WTC11 (cell line): ENCODE results near the gene TRAPPC11.

ENCODE experiments used
- TF ChIP-seq, protein P1 (sequence below): fragments of 200-600 bp; IDR thresholded peaks from 2 replicates; pipeline ENCODE4 v1.8.0; 2022; ENCODE audit warnings: antibody characterized with exemption
- TF ChIP-seq, protein P2 (sequence below): sonication (generic); formaldehyde crosslinking; IDR thresholded peaks from 2 replicates; pipeline ENCODE4 v1.8.1; 2023; ENCODE audit warnings: mild to moderate bottlenecking, missing genetic modification reagents
- TF ChIP-seq, protein P3 (sequence below): sonication (generic); formaldehyde crosslinking; IDR thresholded peaks from 2 replicates; pipeline ENCODE4 v1.8.0; 2022; ENCODE audit warnings: mild to moderate bottlenecking, missing genetic modification reagents

DNA sequence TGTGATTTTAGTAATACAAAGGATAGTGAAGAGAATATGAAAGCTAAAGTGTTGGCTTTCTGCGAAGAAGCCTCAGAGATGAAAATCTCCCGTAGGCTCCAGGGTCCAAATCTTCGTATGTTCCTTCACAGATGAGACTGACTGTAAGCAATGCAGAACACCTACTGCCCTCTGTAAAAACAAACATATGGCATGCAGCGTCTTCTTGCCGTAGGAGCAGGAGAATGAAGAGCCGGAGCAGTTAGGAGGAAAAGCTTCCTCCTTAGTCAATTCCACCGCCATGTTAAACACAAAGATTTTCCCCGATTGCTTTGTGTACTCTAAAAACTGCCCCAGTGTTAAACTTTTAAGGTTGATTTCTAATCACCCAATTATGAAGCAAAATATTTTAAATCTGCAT lies 22.6 kb upstream of the TRAPPC11 start:
- TF ChIP-seq, protein P1, sequence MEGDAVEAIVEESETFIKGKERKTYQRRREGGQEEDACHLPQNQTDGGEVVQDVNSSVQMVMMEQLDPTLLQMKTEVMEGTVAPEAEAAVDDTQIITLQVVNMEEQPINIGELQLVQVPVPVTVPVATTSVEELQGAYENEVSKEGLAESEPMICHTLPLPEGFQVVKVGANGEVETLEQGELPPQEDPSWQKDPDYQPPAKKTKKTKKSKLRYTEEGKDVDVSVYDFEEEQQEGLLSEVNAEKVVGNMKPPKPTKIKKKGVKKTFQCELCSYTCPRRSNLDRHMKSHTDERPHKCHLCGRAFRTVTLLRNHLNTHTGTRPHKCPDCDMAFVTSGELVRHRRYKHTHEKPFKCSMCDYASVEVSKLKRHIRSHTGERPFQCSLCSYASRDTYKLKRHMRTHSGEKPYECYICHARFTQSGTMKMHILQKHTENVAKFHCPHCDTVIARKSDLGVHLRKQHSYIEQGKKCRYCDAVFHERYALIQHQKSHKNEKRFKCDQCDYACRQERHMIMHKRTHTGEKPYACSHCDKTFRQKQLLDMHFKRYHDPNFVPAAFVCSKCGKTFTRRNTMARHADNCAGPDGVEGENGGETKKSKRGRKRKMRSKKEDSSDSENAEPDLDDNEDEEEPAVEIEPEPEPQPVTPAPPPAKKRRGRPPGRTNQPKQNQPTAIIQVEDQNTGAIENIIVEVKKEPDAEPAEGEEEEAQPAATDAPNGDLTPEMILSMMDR: no peak
- TF ChIP-seq, protein P2, sequence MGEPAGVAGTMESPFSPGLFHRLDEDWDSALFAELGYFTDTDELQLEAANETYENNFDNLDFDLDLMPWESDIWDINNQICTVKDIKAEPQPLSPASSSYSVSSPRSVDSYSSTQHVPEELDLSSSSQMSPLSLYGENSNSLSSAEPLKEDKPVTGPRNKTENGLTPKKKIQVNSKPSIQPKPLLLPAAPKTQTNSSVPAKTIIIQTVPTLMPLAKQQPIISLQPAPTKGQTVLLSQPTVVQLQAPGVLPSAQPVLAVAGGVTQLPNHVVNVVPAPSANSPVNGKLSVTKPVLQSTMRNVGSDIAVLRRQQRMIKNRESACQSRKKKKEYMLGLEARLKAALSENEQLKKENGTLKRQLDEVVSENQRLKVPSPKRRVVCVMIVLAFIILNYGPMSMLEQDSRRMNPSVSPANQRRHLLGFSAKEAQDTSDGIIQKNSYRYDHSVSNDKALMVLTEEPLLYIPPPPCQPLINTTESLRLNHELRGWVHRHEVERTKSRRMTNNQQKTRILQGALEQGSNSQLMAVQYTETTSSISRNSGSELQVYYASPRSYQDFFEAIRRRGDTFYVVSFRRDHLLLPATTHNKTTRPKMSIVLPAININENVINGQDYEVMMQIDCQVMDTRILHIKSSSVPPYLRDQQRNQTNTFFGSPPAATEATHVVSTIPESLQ (CRISPR knock-in tag): no peak
- TF ChIP-seq, protein P3, sequence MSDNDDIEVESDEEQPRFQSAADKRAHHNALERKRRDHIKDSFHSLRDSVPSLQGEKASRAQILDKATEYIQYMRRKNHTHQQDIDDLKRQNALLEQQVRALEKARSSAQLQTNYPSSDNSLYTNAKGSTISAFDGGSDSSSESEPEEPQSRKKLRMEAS (CRISPR knock-in tag): no peak
